ENCODE measurements around the gene FOXN3.
A peak's percentile ranks its signal among the peaks of the same experiment; 100 is the strongest.

Gene FOXN3

GRCh38 chr14:89265234-89265633 is 151.8 kb downstream of the FOXN3 start:
- Histone ChIP-seq H3K36me3 (ENCODE audit: control insufficient read depth in 1 of 2, insufficient read depth in 2 of 2, low read length in 2 of 2) (peaks cover 0 to 5% of the 10 kb centered on the region in 2 experiments), H2AFZ (ENCODE audit: insufficient read depth, low read length, poor library complexity) (no peak overlapping the region), H4K91ac (ENCODE audit: low read depth, low read length) (no peak overlapping the region), H3K9ac (ENCODE audit: low read length) (no peak overlapping the region), H3K23ac (ENCODE audit: low read length) (no peak overlapping the region), H3K14ac (ENCODE audit: low read length) (no peak overlapping the region), H3K79me1 (ENCODE audit: low read length) (peaks cover 2% of the 10 kb centered on the region), H3K27ac (ENCODE audit: low read depth, low read length) (no peak overlapping the region), H3K79me2 (ENCODE audit: control insufficient read depth, insufficient read depth, low read length, poor library complexity) (peaks cover 4% of the 10 kb centered on the region), H2BK5ac (ENCODE audit: low read depth, low read length, poor library complexity) (peak overlapping the region; percentile 28), H4K8ac (ENCODE audit: low read depth, low read length) (no peak overlapping the region), H2AK5ac (ENCODE audit: low read length) (no peak overlapping the region), H3K4me3 (ENCODE audit: low read depth, low read length) (no peak overlapping the region), H2BK120ac (ENCODE audit: insufficient read depth, low read length, poor library complexity) (no peak overlapping the region), H3K4ac (ENCODE audit: low read depth, low read length) (no peak overlapping the region), H4K12ac (ENCODE audit: low read depth, low read length) (no peak overlapping the region), H3K27me3 (ENCODE audit: insufficient read depth, low read length) (no peaks in the 10 kb centered on the region), H3K18ac (ENCODE audit: low read length) (no peak overlapping the region), H3K4me1 (ENCODE audit: control insufficient read depth in 1 of 2, insufficient read depth in 2 of 2, low read length in 2 of 2) (peaks cover 12% of the 10 kb centered on the region in 2 experiments), H2BK12ac (ENCODE audit: low read length) (no peak overlapping the region), H3K9me3 (ENCODE audit: insufficient read depth, low read depth, low read length) (no peaks in the 10 kb centered on the region), H3K4me2 (ENCODE audit: low read length) (no peak overlapping the region)
- no CpG with 5 or more reads among the region's 4 CpGs for WGBS (ENCODE audit: extremely low coverage, insufficient coverage, insufficient read length)
- peak; percentile 29 to 44 for DNase-seq

GRCh38 chr14:89264196-89264800 is 152.7 kb downstream of the FOXN3 start:
- Histone ChIP-seq H4K91ac (ENCODE audit: low read depth, low read length) (no peak overlapping the region), H3K4me1 (ENCODE audit: control insufficient read depth in 1 of 2, insufficient read depth in 2 of 2, low read length in 2 of 2) (peaks cover 12% of the 10 kb centered on the region in 2 experiments), H2BK120ac (ENCODE audit: insufficient read depth, low read length, poor library complexity) (no peak overlapping the region), H3K27me3 (ENCODE audit: insufficient read depth, low read length) (no peaks in the 10 kb centered on the region), H3K4me3 (ENCODE audit: low read depth, low read length) (no peak overlapping the region), H3K79me1 (ENCODE audit: low read length) (peaks cover 2% of the 10 kb centered on the region), H2BK5ac (ENCODE audit: low read depth, low read length, poor library complexity) (no peak overlapping the region), H2BK12ac (ENCODE audit: low read length) (no peak overlapping the region), H3K36me3 (ENCODE audit: control insufficient read depth in 1 of 2, insufficient read depth in 2 of 2, low read length in 2 of 2) (peaks cover 0 to 5% of the 10 kb centered on the region in 2 experiments), H3K4me2 (ENCODE audit: low read length) (no peak overlapping the region), H3K23ac (ENCODE audit: low read length) (no peak overlapping the region), H2AFZ (ENCODE audit: insufficient read depth, low read length, poor library complexity) (no peak overlapping the region), H3K9me3 (ENCODE audit: insufficient read depth, low read depth, low read length) (no peaks in the 10 kb centered on the region), H2AK5ac (ENCODE audit: low read length) (no peak overlapping the region), H3K79me2 (ENCODE audit: control insufficient read depth, insufficient read depth, low read length, poor library complexity) (peaks cover 3% of the 10 kb centered on the region), H3K9ac (ENCODE audit: low read length) (no peak overlapping the region), H4K8ac (ENCODE audit: low read depth, low read length) (no peak overlapping the region), H4K12ac (ENCODE audit: low read depth, low read length) (no peak overlapping the region), H3K27ac (ENCODE audit: low read depth, low read length) (no peak overlapping the region), H3K14ac (ENCODE audit: low read length) (no peak overlapping the region), H3K4ac (ENCODE audit: low read depth, low read length) (peak overlapping the region; percentile 27), H3K18ac (ENCODE audit: low read length) (no peak overlapping the region)
- WGBS (ENCODE audit: extremely low coverage, insufficient coverage, insufficient read length) = no CpG with 5 or more reads among the region's 6 CpGs
- no peak for DNase-seq

GRCh38 chr14:89262041-89262440 is 155.0 kb downstream of the FOXN3 start:
- Histone ChIP-seq H3K9me3 (ENCODE audit: insufficient read depth, low read depth, low read length) (no peaks in the 10 kb centered on the region), H3K36me3 (ENCODE audit: control insufficient read depth in 1 of 2, insufficient read depth in 2 of 2, low read length in 2 of 2) (peaks cover 0 to 5% of the 10 kb centered on the region in 2 experiments), H2BK12ac (ENCODE audit: low read length) (no peak overlapping the region), H2AFZ (ENCODE audit: insufficient read depth, low read length, poor library complexity) (no peak overlapping the region), H2BK120ac (ENCODE audit: insufficient read depth, low read length, poor library complexity) (no peak overlapping the region), H3K4me3 (ENCODE audit: low read depth, low read length) (no peak overlapping the region), H3K14ac (ENCODE audit: low read length) (no peak overlapping the region), H3K9ac (ENCODE audit: low read length) (no peak overlapping the region), H3K27me3 (ENCODE audit: insufficient read depth, low read length) (no peaks in the 10 kb centered on the region), H4K12ac (ENCODE audit: low read depth, low read length) (no peak overlapping the region), H3K27ac (ENCODE audit: low read depth, low read length) (no peak overlapping the region), H3K79me2 (ENCODE audit: control insufficient read depth, insufficient read depth, low read length, poor library complexity) (peaks cover 2% of the 10 kb centered on the region), H3K23ac (ENCODE audit: low read length) (no peak overlapping the region), H4K91ac (ENCODE audit: low read depth, low read length) (no peak overlapping the region), H2BK5ac (ENCODE audit: low read depth, low read length, poor library complexity) (no peak overlapping the region), H2AK5ac (ENCODE audit: low read length) (no peak overlapping the region), H4K8ac (ENCODE audit: low read depth, low read length) (no peak overlapping the region), H3K4me2 (ENCODE audit: low read length) (no peak overlapping the region), H3K18ac (ENCODE audit: low read length) (no peak overlapping the region), H3K4me1 (ENCODE audit: control insufficient read depth in 1 of 2, insufficient read depth in 2 of 2, low read length in 2 of 2) (peaks cover 9% of the 10 kb centered on the region in 2 experiments), H3K4ac (ENCODE audit: low read depth, low read length) (no peak overlapping the region), H3K79me1 (ENCODE audit: low read length) (peaks cover 2% of the 10 kb centered on the region)
- no CpG with 5 or more reads among the region's 4 CpGs for WGBS (ENCODE audit: extremely low coverage, insufficient coverage, insufficient read length)
- no peak for DNase-seq

GRCh38 chr14:89260898-89261297 is 156.1 kb downstream of the FOXN3 start:
- Histone ChIP-seq H3K4ac (ENCODE audit: low read depth, low read length) (peak overlapping the region; percentile 65), H2BK5ac (ENCODE audit: low read depth, low read length, poor library complexity) (no peak overlapping the region), H3K27me3 (ENCODE audit: insufficient read depth, low read length) (no peaks in the 10 kb centered on the region), H2AK5ac (ENCODE audit: low read length) (no peak overlapping the region), H3K4me1 (ENCODE audit: control insufficient read depth in 1 of 2, insufficient read depth in 2 of 2, low read length in 2 of 2) (peaks cover 8 to 10% of the 10 kb centered on the region in 2 experiments), H3K36me3 (ENCODE audit: control insufficient read depth in 1 of 2, insufficient read depth in 2 of 2, low read length in 2 of 2) (peaks cover 0 to 5% of the 10 kb centered on the region in 2 experiments), H3K14ac (ENCODE audit: low read length) (no peak overlapping the region), H3K23ac (ENCODE audit: low read length) (no peak overlapping the region), H3K18ac (ENCODE audit: low read length) (peak overlapping the region; percentile 83), H2BK12ac (ENCODE audit: low read length) (no peak overlapping the region), H4K91ac (ENCODE audit: low read depth, low read length) (no peak overlapping the region), H3K4me3 (ENCODE audit: low read depth, low read length) (no peak overlapping the region), H3K79me1 (ENCODE audit: low read length) (peaks cover 2% of the 10 kb centered on the region), H3K9me3 (ENCODE audit: insufficient read depth, low read depth, low read length) (peaks cover 2% of the 10 kb centered on the region), H3K9ac (ENCODE audit: low read length) (no peak overlapping the region), H4K8ac (ENCODE audit: low read depth, low read length) (no peak overlapping the region), H4K12ac (ENCODE audit: low read depth, low read length) (no peak overlapping the region), H2BK120ac (ENCODE audit: insufficient read depth, low read length, poor library complexity) (no peak overlapping the region), H2AFZ (ENCODE audit: insufficient read depth, low read length, poor library complexity) (peak overlapping the region; percentile 39), H3K79me2 (ENCODE audit: control insufficient read depth, insufficient read depth, low read length, poor library complexity) (peaks cover 2% of the 10 kb centered on the region), H3K27ac (ENCODE audit: low read depth, low read length) (no peak overlapping the region), H3K4me2 (ENCODE audit: low read length) (no peak overlapping the region)
- no peak for DNase-seq
- no CpG with 5 or more reads among the region's 1 CpG for WGBS (ENCODE audit: extremely low coverage, insufficient coverage, insufficient read length)
